WTC11 (cell line): ENCODE data around the gene CIT. TPM values are rescaled to one million over a fixed set of nuclear protein-coding genes. Genes with fewer than 3 reads are reported as not detected.

Source experiments
- ATAC-seq: fragments of 200-7000 bp; cut with Tn5 transposase; 2 replicates; pipeline ENCODE4 v1.10.0; 2021; ENCODE audit warnings: mild to moderate bottlenecking, moderate library complexity
- CTCF ChIA-PET: fragments of 300-600 bp; sonication (Branson Sonifier 250); formaldehyde crosslinking; loops from one replicate; lab custom pipeline; 2021; ENCODE audit warnings: antibody characterized with exemption; lab: Charles Lee
- POLR2A ChIA-PET: fragments of 350-600 bp; sonication (Branson Sonifier 250); formaldehyde crosslinking; loops from one replicate; lab custom pipeline; 2021; ENCODE audit warnings: antibody characterized with exemption; lab: Charles Lee
- DNase-seq: peaks from one replicate; pipeline ENCODE4 v3.0.0; 2021; ENCODE audit warnings: low spot score
- H3K27ac Mint-ChIP-seq: 2 replicates; pipeline ENCODE4 v1.8.0; 2021; ENCODE audit warnings: mixed read lengths
- H3K27me3 Mint-ChIP-seq: 2 replicates; pipeline ENCODE4 v1.8.0; 2021; ENCODE audit warnings: low read depth, mild to moderate bottlenecking, moderate library complexity, mixed read lengths
- H3K36me3 Mint-ChIP-seq: 2 replicates; pipeline ENCODE4 v1.8.0; 2021; ENCODE audit warnings: mixed read lengths
- H3K4me1 Mint-ChIP-seq: 2 replicates; pipeline ENCODE4 v1.8.0; 2022; ENCODE audit warnings: mixed read lengths
- H3K4me3 Mint-ChIP-seq: 2 replicates; pipeline ENCODE4 v1.8.0; 2021; ENCODE audit warnings: mild to moderate bottlenecking, moderate library complexity, mixed read lengths
- H3K9me3 Mint-ChIP-seq: 2 replicates; pipeline ENCODE4 v1.8.0; 2021; ENCODE audit warnings: mixed read lengths
- AFF4 ChIP-seq: sonication (generic); formaldehyde crosslinking; IDR thresholded peaks from 2 replicates; pipeline ENCODE4 v1.8.1; 2023; ENCODE audit warnings: mild to moderate bottlenecking, missing genetic modification reagents, borderline replicate concordance
- ATF3 ChIP-seq: sonication (generic); formaldehyde crosslinking; conservative IDR thresholded peaks from 2 replicates; pipeline ENCODE4 v1.8.1; 2022; ENCODE audit warnings: mild to moderate bottlenecking, missing genetic modification reagents
- CBFB ChIP-seq: sonication (generic); formaldehyde crosslinking; IDR thresholded peaks from 2 replicates; pipeline ENCODE4 v1.8.1; 2022; ENCODE audit warnings: mild to moderate bottlenecking, low read depth, missing genetic modification reagents
- CREM ChIP-seq: sonication (generic); formaldehyde crosslinking; IDR thresholded peaks from 2 replicates; pipeline ENCODE4 v1.8.1; 2022; ENCODE audit warnings: mild to moderate bottlenecking, missing genetic modification reagents, moderate library complexity
- ERG ChIP-seq: fragments of 250-450 bp; sonication (Bioruptor Pico); IDR thresholded peaks from 2 replicates; pipeline ENCODE4 v1.8.0; 2021; ENCODE audit warnings: mild to moderate bottlenecking
- FOXJ3 ChIP-seq: sonication (generic); formaldehyde crosslinking; IDR thresholded peaks from 2 replicates; pipeline ENCODE4 v1.9.0; 2021; ENCODE audit warnings: missing genetic modification reagents, mild to moderate bottlenecking, borderline replicate concordance
- GRHL2 ChIP-seq: fragments of 250-450 bp; sonication (Bioruptor Pico); IDR thresholded peaks from 2 replicates; pipeline ENCODE4 v1.8.0; 2022; ENCODE audit warnings: mild to moderate bottlenecking, moderate library complexity; ENCODE audit not compliant: insufficient replicate concordance, severe bottlenecking
- GTF2I ChIP-seq: fragments of 250-450 bp; sonication (Bioruptor Pico); conservative IDR thresholded peaks from 2 replicates; pipeline ENCODE4 v1.4.0; 2021; ENCODE audit warnings: mild to moderate bottlenecking
- IRF2 ChIP-seq: sonication (generic); formaldehyde crosslinking; IDR thresholded peaks from 2 replicates; pipeline ENCODE4 v1.8.0; 2022; ENCODE audit warnings: low read depth, missing genetic modification reagents, borderline replicate concordance
- MXD4 ChIP-seq: fragments of 250-450 bp; sonication (Bioruptor Pico); IDR thresholded peaks from 2 replicates; pipeline ENCODE4 v1.8.0; 2021; ENCODE audit warnings: mild to moderate bottlenecking, moderate library complexity, borderline replicate concordance
- SOX15 ChIP-seq: fragments of 250-450 bp; sonication (Bioruptor Pico); IDR thresholded peaks from 2 replicates; pipeline ENCODE4 v1.9.0; 2021; ENCODE audit warnings: mild to moderate bottlenecking
- ZBTB43 ChIP-seq: sonication (generic); formaldehyde crosslinking; IDR thresholded peaks from 2 replicates; pipeline ENCODE4 v1.8.1; 2023; ENCODE audit warnings: mild to moderate bottlenecking, missing genetic modification reagents
- ZMAT4 ChIP-seq: fragments of 250-450 bp; sonication (Bioruptor Pico); IDR thresholded peaks from 2 replicates; pipeline ENCODE4 v1.9.0; 2021; ENCODE audit warnings: mild to moderate bottlenecking
- ZNF138 ChIP-seq: sonication (generic); formaldehyde crosslinking; conservative IDR thresholded peaks from 2 replicates; pipeline ENCODE4 v1.8.1; 2022; ENCODE audit warnings: mild to moderate bottlenecking, moderate library complexity, missing genetic modification reagents
- ZNF263 ChIP-seq: sonication (generic); formaldehyde crosslinking; IDR thresholded peaks from 2 replicates; pipeline ENCODE4 v1.8.1; 2022; ENCODE audit warnings: low read depth, mild to moderate bottlenecking, moderate library complexity, missing genetic modification reagents
- ZNF425 ChIP-seq: fragments of 250-450 bp; sonication (Bioruptor Pico); conservative IDR thresholded peaks from 2 replicates; pipeline ENCODE4 v1.9.0; 2021; ENCODE audit warnings: mild to moderate bottlenecking
- ZNF512 ChIP-seq: sonication (generic); formaldehyde crosslinking; IDR thresholded peaks from 2 replicates; pipeline ENCODE4 v1.8.1; 2022; ENCODE audit warnings: missing genetic modification reagents, borderline replicate concordance
- total RNA-seq: library from RNA; stranded (reverse); gene quantifications from 3 replicates; pipeline ENCODE4 v1.2.3, GENCODE V29; 2021

Gene CIT
- total RNA-seq, 1 experiment from 2014 or later = 65.4 TPM

- no peak for TF ChIP-seq CREM
- TF ChIP-seq, all 79 proteins: peak for 0
- ChIA-PET POLR2A (no interaction called here), CTCF (no interaction called here)
- peaks cover 85% of the 10 kb centered on the region for H3K36me3 Mint-ChIP-seq
- no peaks in the 10 kb centered on the region for H3K27me3 Mint-ChIP-seq
- no peak overlapping the region for H3K27ac Mint-ChIP-seq
- DNase-seq = no peak
- H3K4me3 Mint-ChIP-seq = no peak overlapping the region
- ATAC-seq = no peak
- no peaks in the 10 kb centered on the region for H3K9me3 Mint-ChIP-seq
- H3K4me1 Mint-ChIP-seq = peaks cover 8% of the 10 kb centered on the region
Measured at GRCh38 chr12:119673634-119674033, 203.5 kb downstream of the CIT start.

GRCh38 chr12:119672194-119672593 is 204.9 kb downstream of the CIT start:
- POLR2A ChIA-PET = no interaction called here
- no peaks in the 10 kb centered on the region for H3K9me3 Mint-ChIP-seq
- H3K27ac Mint-ChIP-seq = no peak overlapping the region
- TF ChIP-seq ZMAT4 (CRISPR knock-in tag) (no peak), CBFB (CRISPR knock-in tag) (no peak), GRHL2 (CRISPR knock-in tag) (no peak), IRF2 (CRISPR knock-in tag) (no peak), SOX15 (CRISPR knock-in tag) (no peak), GTF2I (CRISPR knock-in tag) (no peak), AFF4 (CRISPR knock-in tag) (no peak), ZNF512 (CRISPR knock-in tag) (no peak), ZNF425 (CRISPR knock-in tag) (no peak), ATF3 (no peak), FOXJ3 (CRISPR knock-in tag) (no peak), MXD4 (no peak), ZBTB43 (CRISPR knock-in tag) (no peak), ERG (CRISPR knock-in tag) (no peak), ZNF263 (CRISPR knock-in tag) (no peak), ZNF138 (CRISPR knock-in tag) (no peak)
- TF ChIP-seq, all 79 proteins: peak for 0
- CTCF ChIA-PET = no interaction called here
- Mint-ChIP-seq H3K4me1 (peaks cover 10% of the 10 kb centered on the region), H3K4me3 (no peak overlapping the region), H3K36me3 (peaks cover 71% of the 10 kb centered on the region), H3K27me3 (no peaks in the 10 kb centered on the region)
- no peak for DNase-seq
- no peak for ATAC-seq
